HG02588 (cell line): ENCODE measurements around the gene KCNN1.
"Not testable (repeated sequence)": the region's sequence is repeated elsewhere in the genome, so short reads cannot be mapped to it uniquely, and the experiment has no call there.

Experiments
- ATAC-seq: cut with Tn5 transposase; IDR thresholded peaks from one replicate; pipeline ENCODE4 v1.9.1; 2021; ENCODE audit warnings: mild to moderate bottlenecking, moderate library complexity; ENCODE audit not compliant: unreplicated experiment

The KCNN1 gene

DNA sequence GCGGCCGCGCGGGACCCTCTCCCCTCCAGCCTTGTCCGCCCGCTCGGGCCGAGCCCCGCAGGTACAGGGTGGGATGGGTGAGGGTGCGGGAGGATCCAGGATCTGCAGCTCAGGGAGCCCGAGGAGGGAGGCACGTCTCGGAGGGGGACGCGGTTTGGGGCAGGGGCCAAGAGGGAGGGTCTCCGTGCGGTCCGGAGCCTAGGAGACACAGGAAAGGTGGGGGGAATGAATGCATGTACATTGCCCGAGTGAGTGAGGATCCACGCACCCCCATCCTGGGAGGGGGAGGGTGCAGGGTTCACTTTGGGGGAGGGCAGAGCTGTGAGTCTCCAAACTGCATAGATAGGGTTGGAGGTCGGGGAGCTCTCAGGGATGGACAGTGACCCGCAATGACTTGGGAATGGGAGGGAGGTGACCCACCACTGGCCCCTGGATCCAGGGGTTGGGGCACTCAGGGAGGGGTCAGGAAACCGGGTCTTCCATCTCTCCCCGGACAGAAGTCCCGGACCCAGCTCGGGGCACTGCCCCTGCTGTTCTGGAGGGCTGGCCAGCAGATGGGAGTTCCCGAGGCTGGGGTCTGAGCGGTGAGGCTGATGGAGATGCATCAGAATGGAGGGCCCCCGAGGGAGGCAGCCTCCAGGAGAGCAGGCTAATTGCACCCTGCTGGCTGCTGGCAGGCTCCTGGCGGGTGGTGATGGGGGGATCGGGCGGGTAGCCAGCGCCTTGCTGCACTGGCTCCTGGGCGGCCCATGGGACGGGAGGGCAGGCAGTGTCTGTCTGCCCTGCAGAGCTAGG lies 547 bp downstream of the KCNN1 start:
- ATAC-seq, result no peak

DNA sequence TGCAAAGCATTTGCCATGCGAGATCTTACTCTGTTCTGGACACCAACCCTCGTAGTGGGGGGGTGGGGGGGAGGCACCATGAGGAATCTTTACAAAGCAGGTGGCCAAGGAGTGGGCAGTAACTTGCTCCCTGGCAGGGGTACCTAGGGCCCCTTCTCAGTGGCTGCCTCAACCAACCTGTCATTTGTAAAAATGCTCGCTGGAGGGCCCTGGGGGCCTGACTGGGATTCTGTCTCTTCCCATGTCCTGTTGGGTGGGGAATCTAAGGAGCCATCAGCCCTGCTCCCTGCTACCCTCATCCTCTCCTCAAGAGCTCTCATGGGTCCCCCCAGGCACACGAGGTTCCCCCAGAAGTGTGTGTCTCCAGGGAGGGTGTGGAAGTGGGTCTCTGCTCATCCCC lies 1.5 kb downstream of the KCNN1 start:
- ATAC-seq, result no peak

DNA sequence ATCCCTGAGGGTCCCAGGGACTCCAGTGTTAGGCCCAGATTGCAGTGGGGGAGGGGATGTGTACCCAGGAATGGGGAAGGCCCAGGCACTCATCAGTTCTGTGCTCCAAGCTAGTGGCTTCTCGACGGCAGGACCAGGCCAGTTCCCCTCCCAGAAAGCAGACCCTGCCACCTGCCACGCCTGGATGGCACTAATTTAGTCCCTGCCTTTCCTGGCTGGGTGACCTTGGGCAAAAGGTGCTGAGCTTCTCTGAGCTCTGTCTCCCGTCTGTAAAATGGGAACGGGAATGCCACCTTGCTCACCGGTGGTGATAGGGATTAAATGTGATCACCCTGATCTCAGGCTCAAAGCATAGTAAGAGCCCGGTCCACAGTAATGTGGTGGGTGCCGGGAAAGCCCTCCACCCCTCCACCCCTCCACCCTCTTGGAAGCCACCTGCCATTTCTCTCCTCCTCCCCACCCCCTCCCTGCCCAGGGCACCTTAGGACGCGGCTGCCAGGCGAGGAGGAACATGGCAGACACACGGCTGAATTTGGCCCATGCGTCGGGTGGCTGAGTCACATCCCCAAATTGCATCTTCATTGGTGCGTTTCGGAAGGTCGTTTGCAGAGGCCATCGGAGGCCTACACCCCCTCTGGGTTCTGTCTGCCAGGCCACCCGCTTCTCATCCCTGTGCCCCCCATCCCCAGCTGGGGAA lies 2.3 kb downstream of the KCNN1 start:
- no peak for ATAC-seq

DNA sequence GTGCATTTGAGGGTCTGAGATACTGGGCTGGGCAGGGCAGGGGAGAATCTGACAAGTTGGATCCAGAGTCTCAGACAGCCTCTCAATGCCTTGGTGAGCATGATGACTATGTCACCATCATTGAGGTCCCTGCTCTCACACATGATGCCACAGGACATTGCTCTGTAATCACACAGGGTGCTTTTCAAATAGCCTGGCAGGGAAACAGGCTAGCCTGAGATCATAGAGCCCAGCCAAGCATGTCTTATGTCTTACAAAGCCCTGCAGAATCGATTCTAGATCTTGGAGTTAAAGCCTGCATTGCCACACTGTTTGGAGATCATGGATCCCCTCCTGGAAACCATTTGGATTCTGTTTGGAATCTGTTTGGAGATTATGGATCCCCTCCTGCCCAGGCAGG lies 5.3 kb downstream of the KCNN1 start:
- no peak for ATAC-seq

DNA sequence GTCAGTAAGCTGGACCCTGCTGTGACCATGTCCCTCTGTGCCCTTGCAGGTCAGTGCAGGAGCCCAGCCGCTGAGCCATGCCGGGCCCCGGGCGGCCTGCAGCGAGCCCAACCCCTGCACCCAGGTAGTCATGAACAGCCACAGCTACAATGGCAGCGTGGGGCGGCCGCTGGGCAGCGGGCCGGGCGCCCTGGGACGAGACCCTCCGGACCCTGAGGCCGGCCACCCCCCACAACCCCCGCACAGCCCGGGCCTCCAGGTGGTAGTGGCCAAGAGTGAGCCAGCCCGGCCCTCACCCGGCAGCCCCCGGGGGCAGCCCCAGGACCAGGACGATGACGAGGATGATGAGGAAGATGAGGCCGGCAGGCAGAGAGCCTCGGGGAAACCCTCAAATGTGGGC lies 6.9 kb downstream of the KCNN1 start:
- ATAC-seq, result no peak

DNA sequence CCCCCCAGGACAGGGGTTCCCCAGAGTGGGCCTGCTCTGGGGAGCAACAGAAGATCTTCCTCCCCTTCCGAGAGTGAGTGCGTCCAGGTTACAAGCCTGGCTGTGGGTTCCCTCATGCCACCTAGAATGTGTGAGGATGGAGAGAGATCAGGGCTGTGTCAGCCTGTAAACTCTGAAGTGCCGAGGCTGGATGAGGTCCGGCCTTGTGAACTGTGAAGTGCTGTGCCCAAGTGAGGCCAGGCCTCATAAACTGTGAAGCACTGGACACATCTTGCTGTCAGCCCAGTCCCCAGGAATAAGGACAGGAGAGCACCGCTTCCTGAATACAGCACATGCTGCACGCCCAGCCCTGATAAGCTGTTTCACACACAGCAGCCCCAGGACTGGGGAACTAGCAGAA lies 7.6 kb downstream of the KCNN1 start:
- ATAC-seq, result no peak

DNA sequence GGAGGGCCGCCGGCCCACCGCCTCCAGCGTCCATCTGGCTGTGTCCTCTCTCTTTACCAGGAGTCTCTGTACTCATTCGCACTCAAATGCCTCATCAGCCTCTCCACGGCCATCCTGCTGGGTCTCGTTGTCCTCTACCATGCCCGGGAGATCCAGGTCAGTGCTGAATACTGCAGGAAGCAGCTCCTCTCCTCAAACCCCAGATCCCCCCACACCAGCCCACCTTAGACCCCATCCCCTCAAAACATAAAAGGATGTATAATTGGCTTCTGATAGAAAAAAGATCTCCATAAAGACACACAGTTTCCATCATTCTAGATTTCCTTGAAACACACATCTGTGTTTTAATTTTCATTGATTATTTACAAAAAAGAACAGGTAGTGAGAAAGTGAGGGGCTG lies 8.1 kb downstream of the KCNN1 start:
- ATAC-seq, result no peak

DNA sequence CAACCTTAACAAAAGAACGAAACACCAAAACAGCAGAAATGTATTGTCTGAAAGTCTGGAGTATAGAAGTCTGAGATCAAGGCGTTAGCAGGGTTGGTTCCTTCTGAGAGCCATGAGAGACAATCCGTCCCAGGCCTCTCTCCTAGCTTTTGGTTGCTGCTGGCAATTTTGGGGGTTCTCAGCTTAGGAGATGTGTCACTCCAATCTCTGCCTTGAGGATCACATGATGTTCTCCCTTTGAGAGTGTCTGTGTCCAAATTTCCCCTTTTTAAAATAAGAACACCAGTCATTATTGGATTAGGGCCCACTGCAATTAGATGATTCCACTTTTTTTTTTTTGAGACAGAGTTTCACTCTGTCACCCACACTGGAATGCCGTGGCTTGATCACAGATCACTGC lies 10.1 kb downstream of the KCNN1 start:
- no peak for ATAC-seq

DNA sequence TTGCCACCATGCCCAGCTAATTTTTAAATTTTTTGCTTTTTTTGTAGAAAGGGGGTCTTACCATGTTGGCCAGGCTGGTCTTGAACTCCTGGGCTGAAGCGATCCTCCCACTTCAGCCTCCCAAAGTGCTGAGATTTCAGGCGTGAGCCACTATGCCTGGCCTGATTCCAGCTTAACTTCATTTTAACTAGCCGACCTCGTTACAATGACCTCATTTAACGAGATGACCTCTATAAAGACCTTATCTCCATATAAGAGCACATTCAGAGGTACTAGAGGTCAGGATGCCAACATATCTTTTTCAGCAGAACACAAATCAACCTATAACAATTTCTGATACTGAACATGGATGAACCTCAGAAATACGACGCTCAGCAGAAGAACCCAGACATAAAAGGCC lies 10.6 kb downstream of the KCNN1 start:
- ATAC-seq, result no peak

DNA sequence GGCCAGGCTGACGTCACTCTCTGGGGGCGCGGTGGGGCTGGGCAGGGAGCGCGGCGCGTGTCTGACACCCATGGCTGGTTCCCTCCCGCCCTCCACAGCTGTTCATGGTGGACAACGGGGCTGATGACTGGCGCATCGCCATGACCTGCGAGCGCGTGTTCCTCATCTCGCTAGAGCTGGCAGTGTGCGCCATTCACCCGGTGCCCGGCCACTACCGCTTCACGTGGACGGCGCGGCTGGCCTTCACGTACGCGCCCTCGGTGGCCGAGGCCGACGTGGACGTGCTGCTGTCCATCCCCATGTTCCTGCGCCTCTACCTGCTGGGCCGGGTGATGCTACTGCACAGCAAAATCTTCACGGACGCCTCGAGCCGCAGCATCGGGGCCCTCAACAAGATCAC lies 14.7 kb downstream of the KCNN1 start:
- ATAC-seq, result no peak

DNA sequence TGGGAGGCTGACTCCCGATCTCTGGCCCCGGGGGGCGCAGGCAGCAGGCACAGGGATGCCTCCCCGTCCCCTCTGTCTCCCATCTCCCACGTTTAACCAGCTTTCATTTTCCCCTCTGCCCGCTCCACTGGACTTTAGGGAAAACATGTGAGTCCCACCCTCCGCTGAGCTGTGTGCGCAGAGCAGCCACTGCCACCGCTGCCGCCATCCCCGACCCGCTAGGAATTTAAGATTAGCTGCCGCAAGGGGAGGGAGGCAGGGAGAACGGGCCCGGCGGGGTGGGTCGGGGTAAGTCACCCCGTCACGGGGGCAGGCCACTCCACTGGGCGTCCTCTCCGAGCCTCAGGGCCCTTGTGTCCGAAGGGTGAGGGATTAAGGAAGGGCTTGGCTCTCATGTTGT lies 15.5 kb downstream of the KCNN1 start:
- no peak for ATAC-seq

DNA sequence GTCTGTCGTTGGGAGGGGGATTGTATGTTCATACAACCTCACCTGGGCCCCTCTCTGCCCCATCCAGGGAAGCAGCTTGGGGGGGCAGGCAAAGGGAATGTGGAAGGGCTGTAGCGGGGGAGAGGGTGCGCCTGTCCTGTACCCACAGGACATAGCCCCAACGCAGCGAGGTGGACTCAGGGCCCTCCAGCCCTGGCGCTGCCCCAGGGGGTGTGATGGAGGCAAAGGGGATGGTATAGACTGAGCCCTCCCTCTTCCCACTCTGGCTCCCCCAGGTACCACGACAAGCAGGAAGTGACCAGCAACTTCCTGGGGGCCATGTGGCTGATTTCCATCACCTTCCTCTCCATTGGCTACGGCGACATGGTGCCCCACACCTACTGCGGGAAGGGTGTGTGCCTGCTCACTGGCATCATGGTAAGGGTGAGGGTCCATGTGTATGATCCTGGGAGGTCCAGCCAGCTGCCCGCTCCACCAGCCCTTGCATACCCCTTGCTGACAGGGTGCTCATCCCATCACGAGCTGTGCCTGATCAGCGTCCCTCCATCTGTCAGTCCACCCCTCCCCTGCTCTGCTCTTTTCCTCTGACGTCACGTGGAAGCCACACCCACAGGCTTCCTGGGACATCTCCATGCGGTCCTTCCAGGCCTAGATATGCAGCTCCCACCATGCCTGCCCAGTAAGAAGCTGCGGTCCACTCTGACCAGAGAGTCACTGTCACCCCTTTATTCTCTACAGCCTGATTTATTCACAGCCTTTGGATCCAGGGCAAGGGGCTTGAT lies 18.3 kb downstream of the KCNN1 start:
- ATAC-seq, result no peak

DNA sequence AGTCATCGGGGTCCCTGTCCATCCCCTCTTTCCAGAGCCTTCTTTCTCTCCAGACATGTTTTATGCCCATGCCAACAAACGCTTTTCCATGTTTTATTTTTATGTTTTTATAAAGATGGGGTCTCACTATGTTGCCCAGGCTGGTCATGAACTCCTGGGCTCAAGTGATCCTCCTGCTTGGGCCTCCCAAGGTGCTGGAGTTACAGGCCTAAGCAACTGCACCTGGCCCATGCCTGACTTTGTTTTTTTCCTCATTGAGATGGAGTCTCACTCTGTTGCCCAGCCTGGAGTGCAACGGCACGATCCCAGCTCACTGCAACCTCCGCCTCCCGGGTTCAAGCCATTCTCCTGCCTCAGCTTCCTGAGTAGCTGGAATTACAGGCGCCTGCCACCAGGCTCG lies 19.7 kb downstream of the KCNN1 start:
- not testable (repeated sequence) for ATAC-seq

DNA sequence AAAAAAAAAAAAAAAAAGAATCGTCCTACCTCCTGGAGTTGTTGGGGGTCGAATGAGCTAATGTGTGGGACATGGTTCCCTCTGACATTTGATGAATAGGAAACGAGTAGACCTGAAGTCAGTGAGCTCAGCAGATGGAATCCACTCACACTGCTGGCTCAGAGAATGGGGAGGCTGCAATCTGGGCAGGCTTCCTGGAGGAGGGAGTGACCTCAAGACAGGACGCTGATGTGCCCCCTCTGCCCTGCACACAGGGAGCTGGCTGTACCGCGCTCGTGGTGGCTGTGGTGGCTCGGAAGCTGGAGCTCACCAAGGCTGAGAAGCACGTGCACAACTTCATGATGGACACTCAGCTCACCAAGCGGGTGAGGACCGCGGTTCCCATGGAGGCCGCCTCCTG lies 21.3 kb downstream of the KCNN1 start:
- ATAC-seq, result no peak

DNA sequence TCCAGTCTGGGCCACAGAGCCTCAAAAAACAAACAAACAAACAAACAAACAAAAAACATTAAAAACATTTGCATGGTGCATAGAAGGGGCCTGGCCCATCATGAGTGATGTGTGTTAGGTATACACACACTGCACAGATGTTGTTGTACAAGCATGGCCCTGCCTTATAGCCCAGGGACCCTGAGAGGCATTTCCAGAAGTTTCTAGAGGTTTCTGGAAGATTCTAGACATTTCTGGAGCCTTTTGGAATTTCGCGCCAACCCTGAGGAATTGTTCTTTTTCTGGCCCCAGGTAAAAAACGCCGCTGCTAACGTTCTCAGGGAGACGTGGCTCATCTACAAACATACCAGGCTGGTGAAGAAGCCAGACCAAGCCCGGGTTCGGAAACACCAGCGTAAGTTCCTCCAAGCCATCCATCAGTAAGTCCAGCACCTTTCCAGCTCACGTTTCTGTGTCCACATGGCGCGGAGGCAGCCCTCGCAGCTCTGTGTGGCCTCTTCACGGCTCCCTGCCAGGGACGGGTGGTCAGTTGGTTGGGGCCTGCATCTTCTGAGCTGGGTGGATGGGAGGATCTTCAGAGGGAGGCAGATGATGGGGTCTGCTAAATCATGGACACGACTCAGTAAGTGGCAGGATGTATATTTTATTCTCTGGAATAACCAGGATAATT lies 22.7 kb downstream of the KCNN1 start:
- ATAC-seq, result no peak

DNA sequence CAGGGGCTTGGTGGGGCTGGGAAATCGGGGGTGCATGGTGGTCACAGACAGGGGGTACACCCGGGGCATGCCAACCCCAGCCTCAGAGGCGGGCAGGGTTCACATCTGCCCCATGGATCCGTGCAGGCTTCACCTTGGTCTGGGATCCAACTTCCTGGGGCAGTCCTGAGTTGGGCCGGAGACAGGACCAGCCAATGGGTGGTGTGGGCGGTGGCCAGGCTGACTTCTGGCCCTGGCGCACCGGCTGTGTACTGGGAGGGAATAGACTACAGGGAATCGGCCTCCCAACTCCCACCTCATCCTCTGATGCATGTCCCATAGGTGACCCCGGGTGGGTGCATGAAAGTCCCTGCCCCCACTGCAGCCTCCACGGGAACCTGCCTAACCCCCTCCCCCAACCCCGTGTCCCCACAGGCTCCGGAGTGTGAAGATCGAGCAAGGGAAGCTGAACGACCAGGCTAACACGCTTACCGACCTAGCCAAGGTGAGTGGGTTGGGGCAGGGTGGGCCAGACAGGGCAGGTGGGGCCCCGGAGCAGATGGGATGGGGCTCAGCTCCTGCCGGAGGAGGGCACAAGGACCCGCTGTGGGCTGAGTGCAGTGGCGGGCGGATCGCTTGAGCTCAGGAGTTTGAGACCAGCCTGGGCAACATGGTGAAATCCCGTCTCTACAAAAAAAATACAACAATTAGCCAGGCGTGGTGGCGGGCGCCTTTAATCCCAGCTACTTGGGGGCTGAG lies 26.3 kb downstream of the KCNN1 start:
- ATAC-seq, result no peak

DNA sequence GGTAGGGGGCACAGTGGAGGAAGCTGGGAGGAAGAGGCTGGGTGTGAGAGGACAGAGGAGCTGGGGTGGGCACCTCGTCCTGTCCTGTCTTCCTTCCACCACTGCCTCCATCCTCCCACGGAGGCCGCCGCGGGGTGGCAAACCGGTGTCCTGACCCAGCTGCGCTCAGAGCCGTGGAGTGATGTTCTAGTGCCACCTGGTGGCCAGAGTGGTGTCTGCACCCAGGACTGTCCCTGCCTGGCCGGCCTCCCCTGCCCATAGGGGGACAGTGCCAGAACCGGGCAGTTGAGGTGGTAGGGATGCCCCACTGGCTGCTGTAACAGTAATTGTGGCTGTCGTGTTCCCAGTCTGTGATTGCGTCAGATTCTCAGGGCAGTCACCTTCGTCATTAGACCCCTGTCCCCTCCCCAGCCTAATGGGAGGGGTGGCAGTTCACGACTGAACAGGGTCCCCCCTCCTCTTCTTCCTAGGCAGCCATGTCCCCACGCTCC lies 30.0 kb downstream of the KCNN1 start:
- no peak for ATAC-seq

DNA sequence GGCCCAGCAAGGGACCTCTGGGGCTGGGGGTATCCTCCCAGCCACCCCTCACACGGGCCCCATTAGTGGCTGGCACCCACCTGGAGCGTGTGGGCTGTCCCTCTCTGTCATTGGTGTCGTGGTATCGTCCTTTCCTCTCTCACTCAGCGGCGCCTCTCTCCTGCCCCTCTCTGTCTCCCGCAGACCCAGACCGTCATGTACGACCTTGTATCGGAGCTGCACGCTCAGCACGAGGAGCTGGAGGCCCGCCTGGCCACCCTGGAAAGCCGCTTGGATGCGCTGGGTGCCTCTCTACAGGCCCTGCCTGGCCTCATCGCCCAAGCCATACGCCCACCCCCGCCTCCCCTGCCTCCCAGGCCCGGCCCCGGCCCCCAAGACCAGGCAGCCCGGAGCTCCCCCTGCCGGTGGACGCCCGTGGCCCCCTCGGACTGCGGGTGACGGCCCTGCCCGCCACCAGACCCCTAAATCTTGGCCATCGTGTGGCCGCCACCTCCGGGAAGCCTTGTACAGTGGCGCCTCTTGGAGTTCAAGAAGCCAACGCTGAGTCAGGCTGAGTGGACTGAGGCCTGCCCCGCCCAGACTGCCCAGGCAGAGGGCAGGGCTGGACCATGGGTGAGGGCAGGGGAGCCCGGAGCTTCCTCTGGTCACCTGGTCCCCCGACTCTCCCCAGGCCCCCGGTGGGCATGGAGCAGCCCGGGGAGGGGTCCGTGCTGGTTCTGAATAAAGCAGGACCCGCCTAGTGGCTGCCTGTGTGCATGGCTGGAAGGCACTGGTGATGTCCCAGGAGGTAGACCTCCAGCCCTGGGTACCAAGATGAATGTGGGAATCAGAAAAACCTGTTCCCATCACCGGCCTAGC lies 31.3 kb downstream of the KCNN1 start:
- ATAC-seq, result no peak

DNA sequence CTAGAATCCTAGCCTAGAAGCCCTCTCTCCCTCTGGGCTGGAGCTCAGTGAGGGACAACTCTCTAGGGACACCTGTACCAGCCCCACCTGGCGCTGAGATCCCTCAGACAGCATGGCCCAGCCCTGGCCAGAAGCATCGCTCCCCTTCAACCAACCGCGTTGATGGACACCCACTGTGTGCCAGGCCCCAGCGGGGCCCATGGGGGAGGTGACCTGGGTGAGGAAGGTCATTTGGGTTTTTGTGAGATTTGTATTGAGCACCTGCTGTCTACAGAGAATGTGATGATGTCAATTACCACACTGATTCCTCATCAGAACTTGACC lies 31.9 kb downstream of the KCNN1 start:
- no peak for ATAC-seq
